ENCODE measurements around the gene ST6GALNAC4.

DNA sequence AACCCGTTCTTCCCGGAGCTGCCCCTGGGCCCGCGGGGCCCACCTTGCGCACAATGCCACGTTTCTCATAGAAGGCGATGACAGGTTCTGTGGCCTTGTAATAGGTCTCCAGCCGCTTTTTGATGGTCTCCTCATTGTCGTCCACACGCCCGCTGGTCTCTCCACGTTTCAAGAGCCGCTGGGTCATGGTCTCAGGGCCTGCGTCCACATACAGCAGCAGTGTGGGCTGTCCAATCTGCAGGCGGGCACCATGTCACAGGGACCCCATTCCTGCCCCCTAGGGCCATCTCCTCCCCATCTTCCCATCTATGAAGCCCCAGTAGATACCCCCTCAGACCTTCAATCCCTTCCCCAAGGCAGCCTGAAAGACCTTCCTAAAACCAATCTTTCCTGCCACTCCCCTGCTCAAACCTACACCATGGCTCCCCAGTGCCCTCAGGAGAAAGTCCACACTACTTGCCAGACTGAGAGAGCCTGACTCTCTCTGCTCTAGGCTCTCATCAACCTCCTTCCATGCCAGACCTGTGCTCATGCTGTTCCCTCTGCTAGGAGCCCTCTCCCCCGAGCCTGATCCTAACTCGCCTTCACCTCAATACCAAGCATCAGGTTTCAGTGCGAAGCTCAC, 48.5 kb downstream of the ST6GALNAC4 start:
- TF ChIP-seq POLR2AphosphoS5 (IDR thresholded peaks at IDR 0.05; ENCODE audit: low read depth, low read length) (no peak), TCF12 (IDR thresholded peaks at IDR 0.05) (no peak), TAF1 (IDR thresholded peaks at IDR 0.05; ENCODE audit: borderline replicate concordance, low read depth, low read length) (no peak), EP300 (IDR thresholded peaks at IDR 0.05; ENCODE audit: borderline replicate concordance in 1 of 2, low read depth in 1 of 2, low read length in 1 of 2) (no peak), SMC3 (IDR thresholded peaks at IDR 0.05; ENCODE audit: low read depth, low read length) (no peak), EZH2phosphoT487 (IDR thresholded peaks at IDR 0.05; ENCODE audit: borderline replicate concordance, low read depth) (no peak), RCOR1 (IDR thresholded peaks at IDR 0.05; ENCODE audit: low read length) (no peak), JUND (IDR thresholded peaks at IDR 0.05) (no peak)
- TF ChIP-seq, protein P1, sequence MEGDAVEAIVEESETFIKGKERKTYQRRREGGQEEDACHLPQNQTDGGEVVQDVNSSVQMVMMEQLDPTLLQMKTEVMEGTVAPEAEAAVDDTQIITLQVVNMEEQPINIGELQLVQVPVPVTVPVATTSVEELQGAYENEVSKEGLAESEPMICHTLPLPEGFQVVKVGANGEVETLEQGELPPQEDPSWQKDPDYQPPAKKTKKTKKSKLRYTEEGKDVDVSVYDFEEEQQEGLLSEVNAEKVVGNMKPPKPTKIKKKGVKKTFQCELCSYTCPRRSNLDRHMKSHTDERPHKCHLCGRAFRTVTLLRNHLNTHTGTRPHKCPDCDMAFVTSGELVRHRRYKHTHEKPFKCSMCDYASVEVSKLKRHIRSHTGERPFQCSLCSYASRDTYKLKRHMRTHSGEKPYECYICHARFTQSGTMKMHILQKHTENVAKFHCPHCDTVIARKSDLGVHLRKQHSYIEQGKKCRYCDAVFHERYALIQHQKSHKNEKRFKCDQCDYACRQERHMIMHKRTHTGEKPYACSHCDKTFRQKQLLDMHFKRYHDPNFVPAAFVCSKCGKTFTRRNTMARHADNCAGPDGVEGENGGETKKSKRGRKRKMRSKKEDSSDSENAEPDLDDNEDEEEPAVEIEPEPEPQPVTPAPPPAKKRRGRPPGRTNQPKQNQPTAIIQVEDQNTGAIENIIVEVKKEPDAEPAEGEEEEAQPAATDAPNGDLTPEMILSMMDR (IDR thresholded peaks at IDR 0.05): no peak
- TF ChIP-seq, protein P2, sequence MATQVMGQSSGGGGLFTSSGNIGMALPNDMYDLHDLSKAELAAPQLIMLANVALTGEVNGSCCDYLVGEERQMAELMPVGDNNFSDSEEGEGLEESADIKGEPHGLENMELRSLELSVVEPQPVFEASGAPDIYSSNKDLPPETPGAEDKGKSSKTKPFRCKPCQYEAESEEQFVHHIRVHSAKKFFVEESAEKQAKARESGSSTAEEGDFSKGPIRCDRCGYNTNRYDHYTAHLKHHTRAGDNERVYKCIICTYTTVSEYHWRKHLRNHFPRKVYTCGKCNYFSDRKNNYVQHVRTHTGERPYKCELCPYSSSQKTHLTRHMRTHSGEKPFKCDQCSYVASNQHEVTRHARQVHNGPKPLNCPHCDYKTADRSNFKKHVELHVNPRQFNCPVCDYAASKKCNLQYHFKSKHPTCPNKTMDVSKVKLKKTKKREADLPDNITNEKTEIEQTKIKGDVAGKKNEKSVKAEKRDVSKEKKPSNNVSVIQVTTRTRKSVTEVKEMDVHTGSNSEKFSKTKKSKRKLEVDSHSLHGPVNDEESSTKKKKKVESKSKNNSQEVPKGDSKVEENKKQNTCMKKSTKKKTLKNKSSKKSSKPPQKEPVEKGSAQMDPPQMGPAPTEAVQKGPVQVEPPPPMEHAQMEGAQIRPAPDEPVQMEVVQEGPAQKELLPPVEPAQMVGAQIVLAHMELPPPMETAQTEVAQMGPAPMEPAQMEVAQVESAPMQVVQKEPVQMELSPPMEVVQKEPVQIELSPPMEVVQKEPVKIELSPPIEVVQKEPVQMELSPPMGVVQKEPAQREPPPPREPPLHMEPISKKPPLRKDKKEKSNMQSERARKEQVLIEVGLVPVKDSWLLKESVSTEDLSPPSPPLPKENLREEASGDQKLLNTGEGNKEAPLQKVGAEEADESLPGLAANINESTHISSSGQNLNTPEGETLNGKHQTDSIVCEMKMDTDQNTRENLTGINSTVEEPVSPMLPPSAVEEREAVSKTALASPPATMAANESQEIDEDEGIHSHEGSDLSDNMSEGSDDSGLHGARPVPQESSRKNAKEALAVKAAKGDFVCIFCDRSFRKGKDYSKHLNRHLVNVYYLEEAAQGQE (IDR thresholded peaks at IDR 0.05; ENCODE audit: low read depth, low read length): no peak
